Mucosa of descending colon (tissue), 3 donors: Measurements from ENCODE around the gene CAMK2B. TPM values are rescaled to one million over a fixed set of nuclear protein-coding genes. Genes with fewer than 3 reads are reported as not detected.

ENCODE experiments used
- ATAC-seq: fragments of 200-7000 bp; cut with Tn5 transposase; one replicate; pipeline ENCODE4 v1.9.1; 2020; ENCODE audit warnings: mild to moderate bottlenecking, moderate library complexity
- DNase-seq, 3 donors: peaks; one replicate each; pipeline ENCODE4 v3.0.0-alpha.2; 2020
- H3K36me3 ChIP-seq: fragments of 200-600 bp; one replicate; pipeline ENCODE4 v1.8.0; 2021; ENCODE audit warnings: low read depth, mild to moderate bottlenecking
- H3K4me1 ChIP-seq: fragments of 200-600 bp; one replicate; pipeline ENCODE4 v1.8.0; 2021; ENCODE audit warnings: low read depth, mild to moderate bottlenecking
- H3K4me3 ChIP-seq: fragments of 200-600 bp; one replicate; pipeline ENCODE4 v1.8.0; 2021; ENCODE audit warnings: mild to moderate bottlenecking
- H3K9me3 ChIP-seq: fragments of 200-600 bp; one replicate; pipeline ENCODE4 v1.8.0; 2021; ENCODE audit warnings: mild to moderate bottlenecking
- CTCF ChIP-seq: fragments of 200-600 bp; IDR thresholded peaks from one replicate; pipeline ENCODE4 v1.8.0; 2022; ENCODE audit warnings: antibody characterized with exemption, mild to moderate bottlenecking
- intact Hi-C, 2 donors: fragments of 100-400 bp; cut with DNase I in 1 of 2; cut with micrococcal nuclease in 1 of 2; formaldehyde crosslinking; loops; one replicate each; pipeline versions ENCODE4 v1.11.0 to v1.11.1; 2022; cut with DNase I, micrococcal nuclease
- total RNA-seq, 3 donors: library from RNA; stranded (reverse); fragmentation: NEBNext Ultra II Directional in 2 of 3; extraction: Animal tissue kit (Norgen Biotek cat#: 25700) in 2 of 3; gene quantifications; one replicate each; pipeline versions ENCODE4 v1.2.1 to v1.2.4, GENCODE V29; 2021 to 2023
- donor health status: DM: no; HTN: no; CAD: no; lungs with moderate emphysema.
- donor health status: DM: no; HTN: no; CAD: no.
- donor health status: DM: no; HTN: yes; CAD: no.

CAMK2B gene
- total RNA-seq, 3 donors from 2014 or later: 0.35 to 2.2 (median 0.87) TPM

GRCh38 chr7:44263326-44264082, 61.9 kb downstream of the CAMK2B start:
- no peak overlapping the region for H3K4me3 ChIP-seq
- DNase-seq: no peak
- ATAC-seq: no peak
- intact Hi-C loops: no loop called here
- no peak for TF ChIP-seq CTCF
- H3K36me3 ChIP-seq: no peaks in the 10 kb centered on the region
- no peaks in the 10 kb centered on the region for H3K9me3 ChIP-seq
- peaks cover 4% of the 10 kb centered on the region for H3K4me1 ChIP-seq

GRCh38 chr7:44262031-44262430, 63.4 kb downstream of the CAMK2B start:
- DNase-seq (no peak), ATAC-seq (no peak)
- H3K9me3 ChIP-seq: no peaks in the 10 kb centered on the region
- no peak overlapping the region for H3K4me3 ChIP-seq
- intact Hi-C loops: no loop called here
- H3K4me1 ChIP-seq: peaks cover 15% of the 10 kb centered on the region
- TF ChIP-seq CTCF: no peak
- H3K36me3 ChIP-seq: no peaks in the 10 kb centered on the region

DNA sequence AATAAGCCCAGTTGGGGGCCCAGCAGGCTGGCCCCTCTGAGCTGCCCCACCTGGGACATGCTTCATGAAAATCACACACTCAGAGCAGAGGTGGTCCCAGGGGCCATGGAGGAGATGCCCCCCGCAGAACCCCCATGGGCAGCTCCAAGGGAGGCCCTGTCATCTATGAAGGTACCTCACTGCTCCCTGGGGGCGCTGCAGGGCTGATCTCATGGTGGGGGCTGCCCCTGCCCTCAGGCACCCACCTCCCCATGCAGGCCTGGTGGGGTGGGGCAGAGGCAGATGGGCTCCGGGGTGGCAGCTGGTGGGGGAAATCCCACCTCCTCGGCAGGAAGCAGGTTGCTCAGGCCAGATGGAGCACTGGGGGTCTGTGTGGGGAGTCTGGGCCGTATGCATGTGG, 64.2 kb downstream of the CAMK2B start:
- DNase-seq (no peak), ATAC-seq (no peak)
- Histone ChIP-seq H3K36me3 (no peaks in the 10 kb centered on the region), H3K4me1 (peaks cover 15% of the 10 kb centered on the region), H3K9me3 (no peaks in the 10 kb centered on the region), H3K4me3 (no peak overlapping the region)
- TF ChIP-seq CTCF: no peak
- intact Hi-C loops: no loop called here

DNA sequence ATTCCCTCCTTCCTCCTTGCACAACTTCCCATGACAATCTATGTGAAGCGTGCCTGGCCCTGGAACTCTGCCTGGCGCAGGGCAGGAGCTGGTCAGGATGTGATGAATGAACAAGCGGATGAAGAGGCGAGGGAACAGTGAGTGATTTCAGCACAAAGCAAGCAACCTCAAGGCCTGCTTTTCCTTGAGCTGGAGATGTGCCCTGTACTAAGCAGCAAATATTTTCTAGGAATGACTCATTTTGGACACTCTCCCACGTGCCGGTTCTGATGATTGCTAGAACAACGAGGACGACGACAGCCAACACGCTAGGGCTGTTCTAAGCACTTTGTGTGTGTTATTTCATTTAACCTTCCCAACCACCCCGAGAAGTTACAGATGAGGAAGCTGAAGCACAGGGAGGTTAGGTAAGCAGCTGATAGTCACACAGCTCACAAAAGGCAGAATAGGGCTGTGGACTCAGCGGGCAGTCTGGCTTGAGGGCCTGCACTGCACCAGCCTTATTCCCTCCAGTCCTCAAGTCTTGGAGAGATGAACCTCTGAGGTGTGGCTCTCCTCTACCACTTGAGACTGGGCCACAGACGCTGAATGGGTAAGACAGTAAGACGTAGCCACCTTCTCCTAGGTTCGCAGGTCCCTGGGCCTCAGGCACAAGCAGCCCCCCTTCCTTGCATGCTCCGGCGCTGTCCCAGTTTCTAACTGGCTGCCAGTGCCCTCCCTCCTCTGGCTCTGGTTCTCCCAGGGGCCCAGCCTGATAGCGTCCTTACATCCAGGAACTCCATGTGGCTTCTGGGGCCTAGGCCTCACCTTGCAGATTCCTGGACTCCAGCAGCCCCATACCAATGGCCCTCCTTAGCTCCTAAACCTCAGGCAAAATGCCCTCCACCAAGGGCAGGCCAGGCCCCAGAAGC, 65.6 kb downstream of the CAMK2B start:
- intact Hi-C loops: no loop called here
- Histone ChIP-seq H3K36me3 (no peaks in the 10 kb centered on the region), H3K9me3 (no peaks in the 10 kb centered on the region), H3K4me1 (peaks cover 15% of the 10 kb centered on the region), H3K4me3 (no peak overlapping the region)
- ATAC-seq (peak; percentile 11), DNase-seq (peak in 2 of 3 donors; percentile 37 to 39)
- no peak for TF ChIP-seq CTCF

- Histone ChIP-seq H3K9me3 (no peaks in the 10 kb centered on the region), H3K4me3 (no peak overlapping the region), H3K36me3 (no peaks in the 10 kb centered on the region), H3K4me1 (peaks cover 15% of the 10 kb centered on the region)
- intact Hi-C loops: no loop called here
- ATAC-seq: no peak
- TF ChIP-seq CTCF: no peak
- no peak for DNase-seq
Measured at GRCh38 chr7:44258865-44259546, 66.4 kb downstream of the CAMK2B start.
